HepG2 (cell line): ENCODE data around the gene C2. TPM values are rescaled to one million over a fixed set of nuclear protein-coding genes. Genes with fewer than 3 reads are reported as not detected.
A peak's percentile ranks its signal among the peaks of the same experiment; 100 is the strongest.

Source experiments
- DMTF1 ChIP-seq: sonication (generic); formaldehyde crosslinking; IDR thresholded peaks from 2 replicates; pipeline ENCODE4 v1.4.0; 2020; ENCODE audit warnings: mild to moderate bottlenecking, missing genetic modification reagents
- FOXO4 ChIP-seq: sonication (generic); formaldehyde crosslinking; conservative IDR thresholded peaks from 2 replicates; pipeline ENCODE4 v1.8.1; 2023; ENCODE audit warnings: missing genetic modification reagents
- IRX3 ChIP-seq: sonication (generic); formaldehyde crosslinking; IDR thresholded peaks from 2 replicates; pipeline ENCODE4 v1.8.1; 2023; ENCODE audit warnings: mild to moderate bottlenecking, low read depth, missing genetic modification reagents, borderline replicate concordance
- PATZ1 ChIP-seq: sonication (generic); formaldehyde crosslinking; IDR thresholded peaks from 2 replicates; pipeline ENCODE4 v1.4.0; 2020; ENCODE audit warnings: missing genetic modification reagents
- SRSF1 ChIP-seq: fragments of 200-400 bp; formaldehyde crosslinking; optimal IDR thresholded peaks from 2 replicates; pipeline ENCODE3; 2017; ENCODE audit warnings: mild to moderate bottlenecking, low read depth, low read length, moderate library complexity
- ZBED4 ChIP-seq: sonication (generic); formaldehyde crosslinking; IDR thresholded peaks from 2 replicates; pipeline ENCODE4 v1.4.0; 2020; ENCODE audit warnings: missing genetic modification reagents, borderline replicate concordance
- ZBTB4 ChIP-seq: sonication (generic); formaldehyde crosslinking; IDR thresholded peaks from 2 replicates; pipeline ENCODE4 v1.4.0; 2020; ENCODE audit warnings: missing genetic modification reagents, mild to moderate bottlenecking, borderline replicate concordance
- ZNF775 ChIP-seq: sonication (generic); formaldehyde crosslinking; IDR thresholded peaks from 2 replicates; pipeline ENCODE4 v1.4.0; 2020; ENCODE audit warnings: missing genetic modification reagents, mild to moderate bottlenecking, moderate library complexity, borderline replicate concordance
- ZNF784 ChIP-seq: sonication (generic); formaldehyde crosslinking; IDR thresholded peaks from 2 replicates; pipeline ENCODE4 v1.5.1; 2020; ENCODE audit warnings: missing genetic modification reagents, mild to moderate bottlenecking, borderline replicate concordance
- polyA plus RNA-seq, 8 experiments: library from polyadenylated mRNA; depleted of rRNA in 3 of 8; stranded (reverse) in 7 of 8; unstranded in 1 of 8; fragments of >200 nt; fragmentation: Illumina TruSeq in 4 of 8; extraction: Trizol in 4 of 8; gene quantifications; 2 replicates each; pipeline versions ENCODE4 v1.2.1 to v1.2.3, GENCODE V29; 2011 to 2016; ENCODE audit warnings: low read depth in 4 of 8, missing spikeins in 1 of 8, mixed read lengths in 1 of 8; ENCODE audit not compliant: insufficient read depth in 1 of 8
- total RNA-seq, 5 experiments: library from RNA; depleted of rRNA; stranded (reverse); fragments of >200 nt; fragmentation: Illumina TruSeq; extraction: Trizol; gene quantifications; 2 replicates each; pipeline ENCODE4 v1.2.3, GENCODE V29; 2016; ENCODE audit warnings: low read depth in 1 of 5

The C2 gene
- total and polyA plus RNA-seq, 2 of the 13 experiments (the other 11 are each of a cell fraction or from before 2014, with no cell fraction given) = 165 to 307 TPM

- TF ChIP-seq ZBED4 (CRISPR knock-in tag) = peak; percentile 76
- peak; percentile 26; the same call in 1 of the 2 replicates for TF ChIP-seq IRX3
- TF ChIP-seq DMTF1 (CRISPR knock-in tag) = no peak
- no peak; the same call in 1 of the 2 replicates for TF ChIP-seq FOXO4 (CRISPR knock-in tag)
- peak; percentile 91 for TF ChIP-seq PATZ1 (CRISPR knock-in tag)
- TF ChIP-seq ZNF784 (CRISPR knock-in tag) = no peak; the same call in 1 of the 2 replicates
- TF ChIP-seq ZBTB4 (CRISPR knock-in tag) = peak; percentile 59; the same call in 1 of the 2 replicates
- TF ChIP-seq ZNF775 (CRISPR knock-in tag) = no peak; the same call in 1 of the 2 replicates
- TF ChIP-seq SRSF1 = peak; percentile 9
Observed at GRCh38 chr6:31971993-31972708, 44.6 kb downstream of the C2 start, which contains the start of gene DXO (continued).
